Esophagus squamous epithelium (tissue), 4 donors: ENCODE data around the gene UBE2F.

Experiments used
- CTCF ChIP-seq, 6 experiments: fragments of 450-650 bp in 4 of 6; fragments of 200-600 bp in 2 of 6; sonication (generic) in 2 of 6; IDR thresholded peaks; one replicate each; pipeline ENCODE4 v1.5.1; 2016 to 2019; ENCODE audit warnings: antibody characterized with exemption in 6 of 6, mild to moderate bottlenecking in 4 of 6, moderate library complexity in 4 of 6
- POLR2A ChIP-seq, 4 donors: fragments of 450-650 bp; IDR thresholded peaks; one replicate each; pipeline ENCODE4 v1.6.1; 2017; ENCODE audit warnings: antibody characterized with exemption in 4 of 4, mild to moderate bottlenecking in 4 of 4, moderate library complexity in 3 of 4

- no peak for TF ChIP-seq CTCF (IDR thresholded peaks at IDR 0.05)
- no peak for TF ChIP-seq POLR2A (IDR thresholded peaks at IDR 0.05)
Observed at GRCh38 chr2:238067939-238068338, 101.1 kb downstream of the UBE2F start.
